Panc1 (cell line): Measurements from ENCODE around the gene SKAP1.

Experiments used
- POLR2AphosphoS5 ChIP-seq: IDR thresholded peaks from 2 replicates; pipeline ENCODE4 v1.6.1; 2012; ENCODE audit warnings: mild to moderate bottlenecking, low read depth, low read length, moderate library complexity
- SIN3A ChIP-seq: IDR thresholded peaks from 2 replicates; pipeline ENCODE4 v1.6.1; 2012; ENCODE audit warnings: low read depth, mild to moderate bottlenecking, low read length, moderate library complexity, borderline replicate concordance; ENCODE audit not compliant: insufficient read depth
- TCF7L2 ChIP-seq: IDR thresholded peaks from 2 replicates; pipeline ENCODE4 v1.6.1; 2011; ENCODE audit warnings: mild to moderate bottlenecking, low read depth, low read length, inconsistent platforms
- TF ChIP-seq, protein P1 (sequence below): fragments of 450-650 bp; IDR thresholded peaks from 2 replicates; pipeline ENCODE4 v1.5.1; 2017; ENCODE audit warnings: mild to moderate bottlenecking
- TF ChIP-seq, protein P2 (sequence below), 2 experiments: IDR thresholded peaks; 2 replicates each; pipeline ENCODE4 v1.6.1; 2011 to 2012; ENCODE audit warnings: low read depth in 2 of 2, control low read depth in 1 of 2, low read length in 1 of 2, mild to moderate bottlenecking in 1 of 2, moderate library complexity in 1 of 2; ENCODE audit not compliant: insufficient read depth in 1 of 2

DNA sequence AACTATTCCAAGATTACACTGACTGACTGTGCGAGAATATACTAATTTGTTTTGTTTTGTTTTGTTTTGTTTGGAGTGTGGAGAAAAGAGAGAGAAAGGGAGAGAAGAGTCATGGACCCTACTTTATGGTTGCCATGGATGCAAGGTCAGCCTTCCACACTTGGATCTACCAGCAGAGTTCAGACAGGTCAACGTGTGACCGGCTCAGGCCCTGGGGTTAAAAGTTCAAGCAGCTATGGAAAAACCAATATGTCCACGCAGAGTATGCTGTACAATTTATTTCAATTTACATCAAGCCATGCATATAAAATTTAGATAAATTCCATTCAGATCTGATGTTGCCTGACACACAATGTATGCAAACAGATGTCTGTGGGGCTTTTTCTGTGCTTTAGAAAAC lies 122.8 kb downstream of the SKAP1 start:
- TF ChIP-seq, protein P1, sequence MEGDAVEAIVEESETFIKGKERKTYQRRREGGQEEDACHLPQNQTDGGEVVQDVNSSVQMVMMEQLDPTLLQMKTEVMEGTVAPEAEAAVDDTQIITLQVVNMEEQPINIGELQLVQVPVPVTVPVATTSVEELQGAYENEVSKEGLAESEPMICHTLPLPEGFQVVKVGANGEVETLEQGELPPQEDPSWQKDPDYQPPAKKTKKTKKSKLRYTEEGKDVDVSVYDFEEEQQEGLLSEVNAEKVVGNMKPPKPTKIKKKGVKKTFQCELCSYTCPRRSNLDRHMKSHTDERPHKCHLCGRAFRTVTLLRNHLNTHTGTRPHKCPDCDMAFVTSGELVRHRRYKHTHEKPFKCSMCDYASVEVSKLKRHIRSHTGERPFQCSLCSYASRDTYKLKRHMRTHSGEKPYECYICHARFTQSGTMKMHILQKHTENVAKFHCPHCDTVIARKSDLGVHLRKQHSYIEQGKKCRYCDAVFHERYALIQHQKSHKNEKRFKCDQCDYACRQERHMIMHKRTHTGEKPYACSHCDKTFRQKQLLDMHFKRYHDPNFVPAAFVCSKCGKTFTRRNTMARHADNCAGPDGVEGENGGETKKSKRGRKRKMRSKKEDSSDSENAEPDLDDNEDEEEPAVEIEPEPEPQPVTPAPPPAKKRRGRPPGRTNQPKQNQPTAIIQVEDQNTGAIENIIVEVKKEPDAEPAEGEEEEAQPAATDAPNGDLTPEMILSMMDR: no peak
- TF ChIP-seq POLR2AphosphoS5 (no peak), TCF7L2 (no peak), SIN3A (no peak)
- TF ChIP-seq, protein P2, sequence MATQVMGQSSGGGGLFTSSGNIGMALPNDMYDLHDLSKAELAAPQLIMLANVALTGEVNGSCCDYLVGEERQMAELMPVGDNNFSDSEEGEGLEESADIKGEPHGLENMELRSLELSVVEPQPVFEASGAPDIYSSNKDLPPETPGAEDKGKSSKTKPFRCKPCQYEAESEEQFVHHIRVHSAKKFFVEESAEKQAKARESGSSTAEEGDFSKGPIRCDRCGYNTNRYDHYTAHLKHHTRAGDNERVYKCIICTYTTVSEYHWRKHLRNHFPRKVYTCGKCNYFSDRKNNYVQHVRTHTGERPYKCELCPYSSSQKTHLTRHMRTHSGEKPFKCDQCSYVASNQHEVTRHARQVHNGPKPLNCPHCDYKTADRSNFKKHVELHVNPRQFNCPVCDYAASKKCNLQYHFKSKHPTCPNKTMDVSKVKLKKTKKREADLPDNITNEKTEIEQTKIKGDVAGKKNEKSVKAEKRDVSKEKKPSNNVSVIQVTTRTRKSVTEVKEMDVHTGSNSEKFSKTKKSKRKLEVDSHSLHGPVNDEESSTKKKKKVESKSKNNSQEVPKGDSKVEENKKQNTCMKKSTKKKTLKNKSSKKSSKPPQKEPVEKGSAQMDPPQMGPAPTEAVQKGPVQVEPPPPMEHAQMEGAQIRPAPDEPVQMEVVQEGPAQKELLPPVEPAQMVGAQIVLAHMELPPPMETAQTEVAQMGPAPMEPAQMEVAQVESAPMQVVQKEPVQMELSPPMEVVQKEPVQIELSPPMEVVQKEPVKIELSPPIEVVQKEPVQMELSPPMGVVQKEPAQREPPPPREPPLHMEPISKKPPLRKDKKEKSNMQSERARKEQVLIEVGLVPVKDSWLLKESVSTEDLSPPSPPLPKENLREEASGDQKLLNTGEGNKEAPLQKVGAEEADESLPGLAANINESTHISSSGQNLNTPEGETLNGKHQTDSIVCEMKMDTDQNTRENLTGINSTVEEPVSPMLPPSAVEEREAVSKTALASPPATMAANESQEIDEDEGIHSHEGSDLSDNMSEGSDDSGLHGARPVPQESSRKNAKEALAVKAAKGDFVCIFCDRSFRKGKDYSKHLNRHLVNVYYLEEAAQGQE (IDR thresholded peaks at IDR 0.05; ENCODE audit: insufficient read depth in 1 of 2, low read depth in 2 of 2, low read length in 1 of 2): no peak
